NT2/D1 (cell line): ENCODE data around the gene CNKSR2.

Experiments used
- SUZ12 ChIP-seq: IDR thresholded peaks from 2 replicates; pipeline ENCODE4 v1.6.1; 2011; ENCODE audit not compliant: insufficient read length, insufficient read depth; ENCODE audit errors: extremely low read depth
- ZNF274 ChIP-seq: IDR thresholded peaks from 2 replicates; pipeline ENCODE4 v1.6.1; 2011; ENCODE audit warnings: mild to moderate bottlenecking, low read depth, low read length

GRCh38 chrX:21479695-21480270 is 105.6 kb downstream of the CNKSR2 start:
- no peak for TF ChIP-seq ZNF274
- no peak for TF ChIP-seq SUZ12
